Transverse colon (tissue), 4 donors: ENCODE data around the gene HTT-AS. TPM values are rescaled to one million over a fixed set of nuclear protein-coding genes. Genes with fewer than 3 reads are reported as not detected.

Experiments
- DNase-seq: peaks from one replicate; pipeline ENCODE4 v3.0.0-alpha.2; 2019
- H3K27ac ChIP-seq, 4 donors: fragments of 200-600 bp; sonication (generic); 2 replicates each; pipeline ENCODE4 v1.5.1; 2016 to 2018; ENCODE audit warnings: inconsistent platforms in 4 of 4
- H3K27me3 ChIP-seq: fragments of 200-600 bp; sonication (generic); 2 replicates; pipeline ENCODE4 v1.5.1; 2017; ENCODE audit warnings: inconsistent platforms
- H3K36me3 ChIP-seq, 4 donors: fragments of 200-600 bp; sonication (generic); 2 replicates each; pipeline ENCODE4 v1.5.1; 2017 to 2019; ENCODE audit warnings: inconsistent platforms in 4 of 4
- H3K4me1 ChIP-seq, 4 donors: fragments of 200-600 bp; sonication (generic); 2 replicates each; pipeline ENCODE4 v1.5.1; 2017 to 2020; ENCODE audit warnings: inconsistent platforms in 4 of 4
- H3K4me3 ChIP-seq, 4 donors: fragments of 200-600 bp; sonication (generic); 1 replicate in 1 of 4; 2 replicates in 3 of 4; pipeline versions ENCODE4 v1.5.1 to v1.6.1; 2017 to 2019; ENCODE audit warnings: inconsistent platforms in 4 of 4
- H3K9me3 ChIP-seq, 2 donors: fragments of 200-600 bp; sonication (generic); 2 replicates each; pipeline ENCODE4 v1.5.1; 2017 to 2019; ENCODE audit warnings: inconsistent platforms in 2 of 2
- EP300 ChIP-seq: sonication (generic); formaldehyde crosslinking; IDR thresholded peaks from one replicate; pipeline ENCODE4 v1.6.1; 2017; ENCODE audit warnings: antibody characterized with exemption, low read depth
- POLR2A ChIP-seq: fragments of 450-650 bp; IDR thresholded peaks from one replicate; pipeline ENCODE4 v1.6.1; 2016; ENCODE audit warnings: antibody characterized with exemption, mild to moderate bottlenecking, moderate library complexity
- POLR2AphosphoS5 ChIP-seq, 3 donors: sonication (generic); formaldehyde crosslinking; IDR thresholded peaks; one replicate each; pipeline ENCODE4 v1.6.1; 2016; ENCODE audit warnings: antibody characterized with exemption in 3 of 3
- WGBS, 2 donors: methylation state at CpG; one replicate each; pipeline ENCODE4 v1.1.5; 2018; ENCODE audit warnings: low coverage in 1 of 2; 5-methylcytosine and 5-hydroxymethylcytosine counted together
- in situ Hi-C, 4 donors: fragments of 200-750 bp; cut with MboI; loops; one replicate each; pipeline versions ENCODE4 v1.15.0 to v1.15.1; 2017; ENCODE audit warnings: low sequenced_read_pairs in 3 of 4, low pct_ligation_motif_present in 1 of 4, low pct_unique_long_range_greater_than_20kb in 1 of 4
- intact Hi-C: fragments of 100-400 bp; cut with DNase I; formaldehyde crosslinking; loops from one replicate; pipeline ENCODE4 v1.15.1; 2023; ENCODE audit warnings: low total_unique reads
- total RNA-seq, 4 donors: library from RNA; depleted of rRNA; stranded (reverse); fragments of >200 nt; gene quantifications; one replicate each; pipeline ENCODE4 v1.1.0, GENCODE V29; 2016
- TF ChIP-seq, protein P1 (sequence below), 5 experiments: fragments of 200-600 bp in 3 of 5; fragments of 450-650 bp in 2 of 5; sonication (generic) in 3 of 5; IDR thresholded peaks; 1 replicate in 2 of 5; 2 replicates in 3 of 5; pipeline ENCODE4 v1.5.1; 2016 to 2017; ENCODE audit warnings: antibody characterized with exemption in 5 of 5, inconsistent platforms in 3 of 5, mild to moderate bottlenecking in 2 of 5, moderate library complexity in 1 of 5

Gene HTT-AS
- total RNA-seq, result not detected

- 3% methylated on average over 14 of the region's 81 CpGs; no CpG with 5 or more reads in 1 of the 2 donors for WGBS, 2 donors
- peak within 1 kb of the TSS; percentile 90 to 98 (median 96) for H3K27ac ChIP-seq
- in situ Hi-C loops, result no loop called here
- peak; percentile 99 for DNase-seq
- TF ChIP-seq, protein P1, sequence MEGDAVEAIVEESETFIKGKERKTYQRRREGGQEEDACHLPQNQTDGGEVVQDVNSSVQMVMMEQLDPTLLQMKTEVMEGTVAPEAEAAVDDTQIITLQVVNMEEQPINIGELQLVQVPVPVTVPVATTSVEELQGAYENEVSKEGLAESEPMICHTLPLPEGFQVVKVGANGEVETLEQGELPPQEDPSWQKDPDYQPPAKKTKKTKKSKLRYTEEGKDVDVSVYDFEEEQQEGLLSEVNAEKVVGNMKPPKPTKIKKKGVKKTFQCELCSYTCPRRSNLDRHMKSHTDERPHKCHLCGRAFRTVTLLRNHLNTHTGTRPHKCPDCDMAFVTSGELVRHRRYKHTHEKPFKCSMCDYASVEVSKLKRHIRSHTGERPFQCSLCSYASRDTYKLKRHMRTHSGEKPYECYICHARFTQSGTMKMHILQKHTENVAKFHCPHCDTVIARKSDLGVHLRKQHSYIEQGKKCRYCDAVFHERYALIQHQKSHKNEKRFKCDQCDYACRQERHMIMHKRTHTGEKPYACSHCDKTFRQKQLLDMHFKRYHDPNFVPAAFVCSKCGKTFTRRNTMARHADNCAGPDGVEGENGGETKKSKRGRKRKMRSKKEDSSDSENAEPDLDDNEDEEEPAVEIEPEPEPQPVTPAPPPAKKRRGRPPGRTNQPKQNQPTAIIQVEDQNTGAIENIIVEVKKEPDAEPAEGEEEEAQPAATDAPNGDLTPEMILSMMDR (IDR thresholded peaks at IDR 0.05), result peak in 1 of 5 experiments; percentile 41
- peak; percentile 84 for TF ChIP-seq POLR2A
- TF ChIP-seq POLR2AphosphoS5 (IDR thresholded peaks at IDR 0.05), result peak; percentile 81 to 90 (median 89)
- TF ChIP-seq EP300, result no peak
- intact Hi-C loops, result no loop called here
- peaks cover 9 to 25% (median 21%) of the 10 kb centered on the region in 4 donors for H3K4me1 ChIP-seq
- H3K36me3 ChIP-seq, result no peaks in the 10 kb centered on the region
- no peaks in the 10 kb centered on the region for H3K27me3 ChIP-seq
- H3K4me3 ChIP-seq, result peak within 1 kb of the TSS; percentile 74 to 96 (median 88)
- no peaks in the 10 kb centered on the region for H3K9me3 ChIP-seq
Observed at GRCh38 chr4:3074078-3074845, at the start of gene HTT-AS, which contains the start of gene HTT. Gene HTT-AS, minus strand, starts transcription at chr4:3074538. Gene HTT, plus strand, starts transcription at chr4:3074681. Its CDS starts 145 bp downstream, at chr4:3074826.

DNA sequence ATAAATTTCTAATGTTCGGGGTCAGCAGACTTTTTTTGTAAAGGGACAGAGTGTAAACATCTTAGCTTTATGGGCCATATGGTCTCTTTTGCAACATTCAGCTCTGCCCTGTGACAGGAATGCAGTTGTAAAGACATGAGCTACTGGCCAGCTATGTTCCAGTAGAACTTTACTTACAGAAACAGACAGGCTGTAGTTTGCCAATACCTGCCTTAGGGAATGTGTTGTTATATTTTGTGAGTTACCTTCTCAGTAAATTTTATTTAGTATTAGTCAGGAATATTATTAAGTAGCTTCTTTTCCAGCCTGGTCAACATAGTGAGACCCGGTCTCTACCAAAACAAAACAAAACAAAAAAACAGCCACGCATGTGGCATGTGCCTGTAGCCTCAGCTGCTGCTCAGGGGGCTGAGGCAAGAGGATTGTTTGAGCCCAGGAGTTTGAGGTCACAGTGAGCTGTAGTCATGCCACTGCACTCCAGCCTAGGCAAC is 48.9 kb upstream of the HTT-AS start:
- H3K27me3 ChIP-seq, result no peaks in the 10 kb centered on the region
- H3K9me3 ChIP-seq, result no peaks in the 10 kb centered on the region
- peak overlapping the region; percentile 41 to 77 (median 70) for H3K27ac ChIP-seq
- no peak overlapping the region for H3K4me3 ChIP-seq
- intact Hi-C loops, result no loop called here
- in situ Hi-C loops, result no loop called here
- DNase-seq, result no peak
- WGBS, 2 donors, result 41 to 73% methylated on average over 2 to 3 of the region's 3 CpGs
- peaks cover 0 to 16% (median 8%) of the 10 kb centered on the region in 4 donors for H3K4me1 ChIP-seq
- H3K36me3 ChIP-seq, result peaks cover 0 to 20% (median 6%) of the 10 kb centered on the region in 4 donors
- TF ChIP-seq, protein P1 (IDR thresholded peaks at IDR 0.05), result no peak
- TF ChIP-seq EP300, result no peak
- no peak for TF ChIP-seq POLR2A
- TF ChIP-seq POLR2AphosphoS5 (IDR thresholded peaks at IDR 0.05), result no peak

DNA sequence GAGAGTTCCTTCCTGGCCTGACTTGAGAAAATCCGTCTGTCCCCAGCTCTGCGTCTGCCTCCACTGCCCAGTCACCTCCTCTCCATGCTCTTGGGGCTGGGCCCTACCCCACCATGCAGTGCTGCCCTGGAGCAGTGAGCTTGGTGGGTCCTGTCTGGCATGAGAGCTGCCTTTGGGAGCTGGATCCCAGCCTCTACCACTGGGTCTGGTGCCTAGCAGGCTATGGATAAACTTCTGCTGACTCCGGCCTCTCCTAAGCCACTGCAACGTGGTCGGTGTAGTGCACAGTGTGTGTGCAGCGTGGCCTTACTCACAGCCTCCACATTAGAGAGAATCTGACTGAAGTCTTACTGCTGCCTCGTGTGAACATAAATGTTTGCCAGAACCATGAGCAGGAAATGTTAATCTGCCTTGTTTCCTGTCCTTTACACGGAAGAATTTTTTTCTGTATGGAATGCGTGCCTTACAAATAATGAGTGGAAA is 47.8 kb upstream of the HTT-AS start:
- intact Hi-C loops, result no loop called here

More for the DNA sequence above, 47.8 kb upstream of the HTT-AS start:
- H3K27me3 ChIP-seq, result no peaks in the 10 kb centered on the region
- WGBS, 2 donors, result 42 to 58% methylated on average over 2 to 9 of the region's 9 CpGs
- H3K36me3 ChIP-seq, result peaks cover 0 to 16% (median 5%) of the 10 kb centered on the region in 4 donors
- in situ Hi-C loops, result no loop called here
- no peak for DNase-seq
- peaks cover 0 to 16% (median 8%) of the 10 kb centered on the region in 4 donors for H3K4me1 ChIP-seq
- no peak overlapping the region for H3K4me3 ChIP-seq
- peak overlapping the region; percentile 41 to 77 (median 70) for H3K27ac ChIP-seq
- H3K9me3 ChIP-seq, result no peaks in the 10 kb centered on the region
- TF ChIP-seq POLR2AphosphoS5 (IDR thresholded peaks at IDR 0.05) (peak in 1 of 3 donors; percentile 14), EP300 (no peak), POLR2A (no peak)
- TF ChIP-seq, protein P1 (IDR thresholded peaks at IDR 0.05), result no peak
